NCI-H460 (cell line): ENCODE data around the gene TRIM3. TPM values are rescaled to one million over a fixed set of nuclear protein-coding genes. Genes with fewer than 3 reads are reported as not detected.

Experiments
- DNase-seq: peaks from one replicate; pipeline ENCODE4 v3.0.0-alpha.2; 2016; ENCODE audit warnings: low read depth; ENCODE audit errors: extremely low read depth
- total RNA-seq: library from RNA; depleted of rRNA; stranded (reverse); fragments of >200 nt; shearing (Covaris generic); gene quantifications from 2 replicates; pipeline ENCODE4 v1.2.3, GENCODE V29; 2014

The TRIM3 gene
- total RNA-seq, 1 experiment from 2014 or later = 5.0 TPM

- no peak for DNase-seq
Observed at GRCh38 chr11:6442441-6442840, 31.3 kb downstream of the TRIM3 start.

DNA sequence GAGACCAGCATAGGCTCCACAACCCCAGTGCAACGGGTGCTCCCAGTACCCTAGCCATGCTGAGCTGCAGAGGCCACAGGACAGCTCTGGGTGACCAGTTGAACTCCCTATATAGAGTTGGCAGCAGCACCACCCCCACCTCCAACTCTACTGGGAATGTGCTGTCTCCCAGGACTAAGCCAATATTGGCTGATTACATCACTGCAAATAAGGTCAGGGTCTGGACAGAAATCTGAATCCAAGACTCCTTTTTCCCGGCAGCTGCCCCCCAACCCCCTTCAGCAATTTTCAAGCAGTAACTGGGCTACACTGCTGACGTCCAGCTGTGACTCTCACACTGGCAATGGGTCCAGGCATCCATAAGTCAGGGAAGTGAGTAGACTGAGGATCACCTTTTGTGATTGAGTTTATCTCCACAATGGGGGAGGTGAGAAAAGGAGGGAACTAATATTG, 32.8 kb downstream of the TRIM3 start, which contains the start of gene HPX:
Gene HPX (minus strand): TSS at position 82 of the 453 bp plus-strand sequence. CDS start 24 bp downstream, at position 58.
- no peak for DNase-seq

- peak; percentile 36 for DNase-seq
Observed at GRCh38 chr11:6438979-6439571, 34.7 kb downstream of the TRIM3 start.

- no peak for DNase-seq
Observed at GRCh38 chr11:6437993-6438392, 35.7 kb downstream of the TRIM3 start.

DNA sequence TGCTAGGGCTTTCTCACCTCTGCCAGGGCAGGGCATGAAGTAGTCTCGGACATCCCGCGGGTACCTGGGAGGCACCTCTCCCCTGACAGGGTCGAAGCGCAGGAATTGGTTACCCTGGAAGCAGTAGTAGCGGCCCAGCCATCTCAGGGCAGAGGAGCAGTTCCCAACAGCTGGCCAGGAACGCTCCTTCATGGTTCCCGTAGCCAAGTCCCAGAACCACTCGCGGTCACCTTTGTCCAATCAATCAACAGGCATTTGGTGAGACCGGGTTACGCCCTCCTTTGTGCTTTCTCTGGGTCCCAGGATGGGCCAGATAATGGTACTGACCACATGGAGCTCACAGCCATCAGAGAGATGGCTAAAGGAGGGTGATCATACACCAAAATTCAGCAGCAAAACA, 36.3 kb downstream of the TRIM3 start:
- DNase-seq = no peak

DNA sequence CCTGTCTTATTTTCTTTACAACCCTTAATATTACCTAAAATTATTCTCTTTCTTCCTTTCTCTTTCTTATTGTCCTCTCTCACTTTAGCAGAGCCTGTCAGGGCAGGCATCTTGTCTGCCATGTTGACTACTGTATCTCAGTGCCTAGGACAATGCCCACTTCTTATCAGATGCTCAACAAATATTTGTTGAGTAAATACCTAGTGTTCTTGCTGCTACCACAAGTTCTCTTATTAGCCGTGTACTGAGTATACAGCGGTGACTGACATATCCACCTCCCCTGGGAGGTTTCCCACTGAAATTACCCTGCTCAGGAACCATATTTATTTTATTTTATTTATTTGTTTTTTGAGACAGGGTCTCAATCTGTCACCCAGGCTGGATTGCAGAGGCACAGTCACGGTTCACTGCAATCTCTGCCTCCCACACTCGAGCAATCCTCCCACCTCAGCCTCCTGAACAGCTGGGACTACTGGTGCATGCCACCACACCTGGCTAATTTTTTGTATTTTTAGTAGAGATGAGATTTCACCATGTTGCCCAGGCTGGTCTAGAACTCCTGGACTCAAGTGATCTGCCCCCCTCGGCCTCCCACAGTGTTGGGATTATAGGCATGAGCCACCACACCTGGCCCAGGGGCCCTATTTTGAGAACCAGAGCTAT, 39.6 kb downstream of the TRIM3 start:
- no peak for DNase-seq

GRCh38 chr11:6431861-6432260, 41.9 kb downstream of the TRIM3 start:
- DNase-seq = peak; percentile 12

DNA sequence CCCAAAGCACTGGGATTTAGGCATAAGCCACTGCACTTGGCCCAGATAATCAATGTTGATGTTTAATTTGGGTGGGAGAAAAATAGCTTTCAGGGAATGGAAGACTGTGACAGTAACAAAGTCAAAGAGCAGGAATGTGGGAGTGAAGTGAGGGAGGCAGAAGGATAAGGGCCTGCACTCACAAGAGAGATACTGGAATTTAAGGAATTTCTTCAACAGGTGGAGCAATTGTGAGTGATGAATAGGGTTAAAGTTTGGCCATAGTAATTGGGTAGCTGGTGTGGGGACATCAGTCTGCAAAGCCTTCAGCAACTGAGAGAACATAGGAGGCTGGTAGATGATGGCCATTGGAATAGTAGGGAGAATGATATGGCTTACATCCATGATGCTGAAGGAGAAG, 46.2 kb downstream of the TRIM3 start:
- no peak for DNase-seq

DNA sequence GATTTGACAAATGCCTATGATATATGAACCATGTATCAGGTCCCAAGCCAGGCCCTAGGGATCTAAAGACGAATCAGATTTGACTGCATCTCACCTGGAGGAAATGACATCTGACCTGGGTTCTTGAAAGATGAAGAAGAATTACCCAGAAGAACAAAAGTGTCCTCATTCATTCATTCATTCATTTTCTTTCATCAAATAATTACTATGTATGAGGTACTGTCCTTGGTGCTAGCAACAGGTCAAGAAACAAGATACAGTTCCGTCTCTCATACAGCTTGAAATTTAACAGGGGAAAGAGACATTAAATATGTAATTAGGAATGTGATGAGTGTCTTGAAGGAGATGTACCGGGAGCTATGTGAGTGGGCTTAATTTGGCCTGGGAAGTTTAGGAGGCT, 53.1 kb downstream of the TRIM3 start:
- DNase-seq = no peak

GRCh38 chr11:6419009-6419631, 54.6 kb downstream of the TRIM3 start, which contains the start of gene APBB1:
Gene APBB1 (minus strand): TSS chr11:6419094. CDS start chr11:6411347, 7,747 bp downstream.
- peak; percentile 26 for DNase-seq

DNA sequence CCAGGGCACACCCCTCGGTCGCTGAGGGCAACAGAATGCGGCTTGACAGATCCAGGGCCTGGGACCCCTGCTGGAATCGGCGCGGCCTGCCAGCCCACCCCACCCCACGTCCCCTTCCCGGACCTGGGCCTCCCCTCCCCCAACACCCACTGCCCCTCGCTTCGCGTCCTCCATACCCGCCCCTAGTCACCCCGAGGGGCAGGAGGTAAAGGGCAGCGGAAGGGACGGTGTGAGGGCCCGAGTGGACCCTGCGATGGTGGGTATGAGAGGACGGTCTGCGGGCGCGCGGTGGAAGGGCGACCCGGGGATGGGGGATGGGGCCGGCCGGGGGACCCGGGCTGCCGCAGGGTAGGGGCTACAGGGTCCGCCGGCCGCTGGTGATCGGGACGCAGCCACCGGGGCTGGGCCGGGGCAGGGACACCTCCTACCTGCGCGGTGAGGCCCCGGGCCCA, 55.2 kb downstream of the TRIM3 start:
- DNase-seq = no peak

- no peak for DNase-seq
Observed at GRCh38 chr11:6417907-6418556, 55.7 kb downstream of the TRIM3 start.

- DNase-seq = no peak
Observed at GRCh38 chr11:6415797-6416196, 57.9 kb downstream of the TRIM3 start.

- no peak for DNase-seq
Observed at GRCh38 chr11:6414874-6415328, 58.8 kb downstream of the TRIM3 start.

DNA sequence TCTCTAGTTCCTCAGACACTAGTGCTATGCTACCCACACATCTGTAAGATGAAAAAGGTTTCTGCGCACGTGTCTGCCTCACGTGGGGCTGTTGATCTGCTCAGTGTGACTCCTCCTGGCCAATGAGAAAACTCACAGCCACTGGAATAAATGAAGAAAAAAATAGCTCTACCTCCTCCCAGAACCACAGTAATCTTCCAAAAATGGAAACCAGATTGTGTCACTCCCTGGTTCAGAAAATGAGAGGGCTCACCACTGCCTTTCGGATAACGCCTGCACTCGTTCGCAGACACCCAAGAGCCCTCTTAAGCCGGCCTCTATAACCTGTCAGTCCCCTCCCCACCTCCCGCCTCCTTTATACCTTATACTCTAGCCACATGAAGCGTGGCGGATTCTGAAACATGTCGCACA, 59.9 kb downstream of the TRIM3 start:
- no peak for DNase-seq

DNA sequence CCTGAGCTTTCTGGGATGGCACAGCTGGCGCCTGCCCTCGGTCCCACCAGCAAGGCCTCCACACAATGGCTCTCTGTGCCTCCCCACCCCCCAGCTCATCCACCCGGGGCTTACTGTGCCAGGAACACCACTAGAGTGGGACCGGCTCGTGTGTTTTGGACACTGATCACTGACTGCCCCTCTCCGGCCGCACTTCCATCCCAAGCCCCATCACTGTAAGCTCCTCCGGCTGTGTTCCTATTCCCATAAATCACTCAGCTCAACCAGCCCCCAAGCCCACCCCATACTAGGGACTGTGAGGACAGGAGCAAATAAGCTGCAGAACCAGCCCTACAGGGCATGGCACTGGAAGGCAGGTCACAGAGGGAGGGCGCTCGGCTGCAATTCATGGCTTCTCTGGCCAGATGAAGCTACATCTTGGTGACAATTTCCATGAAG, 62.1 kb downstream of the TRIM3 start:
- DNase-seq = no peak

DNA sequence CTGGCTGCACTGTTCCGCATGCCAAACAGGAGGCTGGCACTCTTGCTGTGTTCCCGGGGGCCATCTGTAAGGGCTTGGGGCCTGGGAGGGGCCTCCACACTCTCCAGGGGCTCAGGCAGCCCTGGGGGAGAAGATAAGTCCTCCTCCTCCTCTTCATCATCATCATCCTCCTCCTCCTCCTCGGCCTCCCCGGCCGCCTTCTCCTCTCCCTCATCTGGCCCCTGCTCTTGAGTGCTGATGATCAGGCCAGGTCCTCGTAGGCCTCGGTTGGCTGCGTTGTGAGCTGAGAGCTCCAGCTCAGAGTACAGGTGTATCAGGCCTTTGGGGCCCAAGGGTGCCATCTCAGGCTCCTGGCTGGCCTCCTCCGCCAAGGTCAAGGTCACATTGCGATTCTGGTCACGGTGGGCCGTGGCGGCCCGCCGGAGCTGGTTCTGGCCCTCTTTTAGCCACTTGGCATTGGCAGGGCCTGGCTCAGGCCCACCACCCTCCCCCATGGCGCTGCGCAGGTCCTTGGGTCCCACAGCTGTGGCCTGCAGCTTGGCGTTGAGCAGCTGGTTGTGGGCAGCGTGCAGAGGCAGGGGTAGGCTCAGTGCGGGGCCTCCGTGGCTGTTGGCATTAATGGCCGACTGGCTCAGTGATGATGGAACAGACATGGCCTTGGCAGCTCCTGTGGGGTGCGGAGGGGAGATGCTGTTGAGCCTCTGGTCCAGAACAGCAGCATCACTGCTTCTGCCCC, 62.9 kb downstream of the TRIM3 start:
- DNase-seq = no peak

DNA sequence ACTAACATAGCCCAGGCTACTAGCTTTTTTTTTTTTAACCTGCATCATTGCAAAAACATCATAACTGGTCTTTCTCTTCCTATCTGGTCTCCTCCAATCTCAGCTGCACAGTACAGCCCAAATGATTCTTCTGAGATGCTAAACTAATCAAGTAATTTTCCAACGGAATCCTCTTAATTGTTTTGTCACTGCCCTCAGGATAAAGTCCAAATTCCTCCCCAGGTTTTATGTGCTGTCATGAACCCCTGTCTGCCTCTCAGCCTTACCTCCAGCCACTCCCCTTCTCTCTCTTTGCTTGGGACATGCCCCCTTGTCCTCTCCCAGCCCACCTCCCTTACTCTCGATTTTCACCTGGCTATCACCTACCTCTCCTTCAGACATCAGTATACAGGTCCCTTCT, 67.4 kb downstream of the TRIM3 start:
- no peak for DNase-seq

DNA sequence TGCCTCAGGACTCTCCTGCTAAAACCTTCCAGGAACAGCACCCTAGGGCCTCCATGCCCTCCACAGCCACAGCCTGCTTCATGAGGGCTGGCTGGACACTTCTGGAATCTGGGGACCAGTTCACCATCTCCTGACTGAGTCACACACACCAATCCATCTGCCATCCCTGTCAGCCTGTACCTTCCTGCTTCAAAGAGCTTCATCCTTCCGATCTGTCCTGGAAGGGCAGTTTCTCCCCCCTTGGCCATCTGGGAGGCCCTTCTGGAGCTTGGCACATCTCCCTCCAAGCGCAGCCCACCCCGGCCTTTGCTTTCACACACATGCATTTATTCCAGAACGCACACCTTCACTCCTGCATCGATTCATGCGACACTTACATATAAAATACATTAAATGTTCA, 67.9 kb downstream of the TRIM3 start:
- no peak for DNase-seq

GRCh38 chr11:6405052-6405667, 68.6 kb downstream of the TRIM3 start:
- DNase-seq = no peak
